Esophagus squamous epithelium (tissue), 4 donors: ENCODE data around the gene GALNS.
"Not testable (repeated sequence)": the region's sequence is repeated elsewhere in the genome, so short reads cannot be mapped to it uniquely, and the experiment has no call there.

Experiments
- CTCF ChIP-seq, 6 experiments: fragments of 450-650 bp in 4 of 6; fragments of 200-600 bp in 2 of 6; sonication (generic) in 2 of 6; IDR thresholded peaks; one replicate each; pipeline ENCODE4 v1.5.1; 2016 to 2019; ENCODE audit warnings: antibody characterized with exemption in 6 of 6, mild to moderate bottlenecking in 4 of 6, moderate library complexity in 4 of 6
- POLR2A ChIP-seq, 4 donors: fragments of 450-650 bp; IDR thresholded peaks; one replicate each; pipeline ENCODE4 v1.6.1; 2017; ENCODE audit warnings: antibody characterized with exemption in 4 of 4, mild to moderate bottlenecking in 4 of 4, moderate library complexity in 3 of 4

GRCh38 chr16:88771781-88772180 lies 85.0 kb downstream of the GALNS start:
- not testable (repeated sequence) for TF ChIP-seq CTCF, POLR2A (IDR thresholded peaks at IDR 0.05)
